DND-41 (cell line): ENCODE measurements around the gene KRT6C.
"Not testable (repeated sequence)": the region's sequence is repeated elsewhere in the genome, so short reads cannot be mapped to it uniquely, and the experiment has no call there.

Source experiments
- ATAC-seq: fragments of 200-7000 bp; cut with Tn5 transposase; 3 replicates; pipeline ENCODE4 v1.9.1; 2021; ENCODE audit warnings: low read depth; ENCODE audit not compliant: insufficient read depth
- DNase-seq: peaks from one replicate; pipeline ENCODE4 v3.0.0-alpha.2; 2020
- H2AFZ ChIP-seq: 2 replicates; pipeline ENCODE4 v1.6.0; 2012; ENCODE audit warnings: low read depth, low read length
- H3K27ac ChIP-seq: 2 replicates; pipeline ENCODE4 v1.5.1; 2012; ENCODE audit warnings: low read length, inconsistent platforms
- H3K27me3 ChIP-seq: fragments of 200-600 bp; sonication (generic); 2 replicates; pipeline ENCODE4 v1.6.0; 2012; ENCODE audit warnings: low read length, mild to moderate bottlenecking, inconsistent platforms; ENCODE audit not compliant: insufficient read depth, poor library complexity
- H3K36me3 ChIP-seq: 2 replicates; pipeline ENCODE4 v1.5.1; 2012; ENCODE audit warnings: low read length, inconsistent platforms; ENCODE audit not compliant: insufficient read depth
- H3K4me1 ChIP-seq: 2 replicates; pipeline ENCODE4 v1.5.1; 2012; ENCODE audit warnings: mild to moderate bottlenecking, low read length; ENCODE audit not compliant: insufficient read depth
- H3K4me2 ChIP-seq: 2 replicates; pipeline ENCODE4 v1.6.0; 2012; ENCODE audit warnings: mild to moderate bottlenecking, moderate library complexity, low read length, inconsistent platforms; ENCODE audit not compliant: insufficient read depth
- H3K4me3 ChIP-seq, 2 experiments: fragments of 200-600 bp in 1 of 2; shearing (Covaris generic) in 1 of 2; 2 replicates each; pipeline ENCODE4 v1.5.1; 2012 to 2016; ENCODE audit warnings: inconsistent platforms in 2 of 2, low read length in 2 of 2, mild to moderate bottlenecking in 2 of 2, low read depth in 1 of 2, moderate library complexity in 1 of 2
- H3K79me2 ChIP-seq: 2 replicates; pipeline ENCODE4 v1.6.0; 2012; ENCODE audit warnings: low read length, inconsistent platforms; ENCODE audit not compliant: insufficient read depth
- H3K9ac ChIP-seq: 2 replicates; pipeline ENCODE4 v1.6.0; 2012; ENCODE audit warnings: low read depth, mild to moderate bottlenecking, inconsistent platforms, low read length, moderate library complexity
- H3K9me3 ChIP-seq: 2 replicates; pipeline ENCODE4 v1.5.1; 2012; ENCODE audit warnings: low read length, moderate library complexity, mild to moderate bottlenecking, inconsistent platforms; ENCODE audit not compliant: insufficient read depth, severe bottlenecking
- H4K20me1 ChIP-seq: 2 replicates; pipeline ENCODE4 v1.6.0; 2012; ENCODE audit warnings: low read length; ENCODE audit not compliant: insufficient read depth
- CTCF ChIP-seq: IDR thresholded peaks from 2 replicates; pipeline ENCODE4 v1.5.1; 2012; ENCODE audit warnings: borderline replicate concordance, low read length, moderate library complexity, mild to moderate bottlenecking; ENCODE audit not compliant: poor library complexity, severe bottlenecking; ENCODE audit errors: extremely low read depth
- EZH2 ChIP-seq: IDR thresholded peaks from 3 replicates; pipeline ENCODE4 v1.6.1; 2012; ENCODE audit warnings: borderline replicate concordance, low read depth, mild to moderate bottlenecking, moderate library complexity, low read length, inconsistent platforms; ENCODE audit not compliant: severe bottlenecking

The KRT6C gene

DNA sequence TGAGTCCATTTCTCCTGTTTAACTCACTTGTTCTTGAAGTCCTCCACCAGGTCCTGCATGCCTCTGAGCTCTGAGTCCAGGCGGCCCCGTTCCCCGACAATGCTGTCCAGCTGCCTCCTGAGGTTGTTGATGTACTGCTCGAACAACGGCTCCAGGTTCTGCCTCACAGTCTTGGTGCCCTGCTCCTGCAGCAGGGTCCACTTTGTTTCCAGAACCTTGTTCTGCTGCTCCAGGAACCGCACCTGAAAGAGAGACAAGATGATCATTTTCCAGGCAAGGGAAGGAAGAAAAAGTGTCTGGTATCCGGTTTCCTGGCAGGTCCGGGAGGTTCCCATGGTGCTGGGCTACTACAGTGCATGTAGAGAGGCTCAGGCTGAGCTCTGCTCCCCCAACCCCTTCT lies 17.9 kb upstream of the KRT6C start:
- H3K4me1 ChIP-seq, H3K9ac ChIP-seq, H4K20me1 ChIP-seq, DNase-seq, H3K4me2 ChIP-seq, ATAC-seq, H2AFZ ChIP-seq, H3K27ac ChIP-seq, H3K4me3 ChIP-seq, H3K36me3 ChIP-seq, H3K9me3 ChIP-seq, H3K79me2 ChIP-seq: not testable (repeated sequence)
- peaks cover 17% of the 10 kb centered on the region for H3K27me3 ChIP-seq

GRCh38 chr12:52488736-52489135 lies 15.1 kb upstream of the KRT6C start:
- TF ChIP-seq EZH2 (no peak), CTCF (no peak)
- peaks cover 6% of the 10 kb centered on the region for H3K27me3 ChIP-seq
- H3K27ac ChIP-seq = no peak overlapping the region
- no peak overlapping the region for H2AFZ ChIP-seq
- H3K9me3 ChIP-seq = no peaks in the 10 kb centered on the region
- no peaks in the 10 kb centered on the region for H3K36me3 ChIP-seq
- H3K79me2 ChIP-seq = no peaks in the 10 kb centered on the region
- DNase-seq (no peak), ATAC-seq (no peak)
- H3K4me2 ChIP-seq = no peak overlapping the region
- H3K4me3 ChIP-seq = no peak overlapping the region
- H3K4me1 ChIP-seq = no peaks in the 10 kb centered on the region
- no peaks in the 10 kb centered on the region for H4K20me1 ChIP-seq
- H3K9ac ChIP-seq = no peak overlapping the region

DNA sequence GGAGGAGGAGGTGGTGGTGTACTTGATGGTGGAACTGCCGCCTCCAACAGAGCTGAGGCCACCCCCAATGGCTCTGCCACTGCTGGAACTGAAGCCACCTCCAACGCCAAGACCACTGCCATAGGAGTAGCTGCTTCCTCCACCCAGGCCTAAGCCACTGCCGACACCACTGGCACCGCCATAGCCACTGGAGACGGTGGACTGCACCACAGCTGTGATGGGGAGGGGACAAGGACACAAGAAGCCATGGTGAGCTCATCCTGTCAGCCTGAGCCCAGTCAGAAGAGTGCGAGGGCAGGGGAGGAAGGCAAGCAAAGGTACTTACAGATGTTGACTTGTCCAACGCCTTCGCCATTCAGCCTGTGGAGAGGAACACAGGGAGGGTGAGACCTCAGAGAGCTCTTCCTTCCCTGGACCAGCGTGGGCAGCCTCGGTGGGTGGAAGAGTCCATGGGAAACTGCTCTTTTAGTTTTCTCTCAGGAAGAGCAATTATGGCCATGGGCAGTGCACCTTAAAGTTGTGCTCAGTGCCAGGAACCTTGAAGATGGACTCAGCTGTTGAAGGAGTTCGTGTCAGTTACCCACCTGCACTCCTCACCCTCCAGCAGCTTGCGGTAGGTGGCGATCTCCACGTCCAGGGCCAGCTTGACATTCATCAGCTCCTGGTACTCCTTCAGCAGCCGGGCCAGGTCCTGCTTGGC lies 14.3 kb upstream of the KRT6C start:
- not testable (repeated sequence) for H3K4me2 ChIP-seq, H3K27ac ChIP-seq, ATAC-seq, DNase-seq, H3K4me1 ChIP-seq, H2AFZ ChIP-seq, H3K9ac ChIP-seq, H4K20me1 ChIP-seq, H3K9me3 ChIP-seq, H3K4me3 ChIP-seq, H3K79me2 ChIP-seq, H3K27me3 ChIP-seq, H3K36me3 ChIP-seq

DNA sequence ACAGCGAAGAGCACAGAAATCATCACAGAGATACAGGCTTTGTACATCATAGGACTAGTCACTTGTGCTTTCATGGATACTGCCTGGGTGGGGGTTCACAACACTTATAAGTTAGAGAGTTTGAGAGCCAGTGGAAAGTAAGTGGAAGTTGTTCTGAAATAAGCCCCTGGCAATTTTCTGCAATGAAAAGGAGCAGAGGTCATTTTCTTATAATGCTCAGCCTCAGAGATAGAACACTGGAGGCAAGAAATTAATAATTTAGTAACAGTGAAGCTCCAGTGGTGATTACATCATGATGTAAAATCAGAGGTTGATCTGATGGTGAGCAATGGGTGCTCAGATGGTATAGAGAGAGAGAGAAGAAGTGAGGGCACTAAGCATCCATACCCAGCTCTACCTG lies 13.6 kb upstream of the KRT6C start:
- Histone ChIP-seq H4K20me1 (no peaks in the 10 kb centered on the region), H2AFZ (no peak overlapping the region), H3K4me1 (no peaks in the 10 kb centered on the region), H3K9me3 (no peaks in the 10 kb centered on the region), H3K27me3 (peaks cover 5% of the 10 kb centered on the region), H3K79me2 (no peaks in the 10 kb centered on the region), H3K9ac (no peak overlapping the region), H3K27ac (no peak overlapping the region), H3K4me2 (no peak overlapping the region), H3K4me3 (no peak overlapping the region), H3K36me3 (no peaks in the 10 kb centered on the region)
- no peak for DNase-seq
- TF ChIP-seq CTCF (no peak), EZH2 (no peak)
- ATAC-seq = no peak
